HG03460 (cell line): ENCODE data around the gene PPWD1.
A peak's percentile ranks its signal among the peaks of the same experiment; 100 is the strongest.
"Not testable (repeated sequence)": the region's sequence is repeated elsewhere in the genome, so short reads cannot be mapped to it uniquely, and the experiment has no call there.

Experiments used
- ATAC-seq: cut with Tn5 transposase; IDR thresholded peaks from one replicate; pipeline ENCODE4 v1.9.1; 2021; ENCODE audit not compliant: unreplicated experiment

PPWD1 gene

DNA sequence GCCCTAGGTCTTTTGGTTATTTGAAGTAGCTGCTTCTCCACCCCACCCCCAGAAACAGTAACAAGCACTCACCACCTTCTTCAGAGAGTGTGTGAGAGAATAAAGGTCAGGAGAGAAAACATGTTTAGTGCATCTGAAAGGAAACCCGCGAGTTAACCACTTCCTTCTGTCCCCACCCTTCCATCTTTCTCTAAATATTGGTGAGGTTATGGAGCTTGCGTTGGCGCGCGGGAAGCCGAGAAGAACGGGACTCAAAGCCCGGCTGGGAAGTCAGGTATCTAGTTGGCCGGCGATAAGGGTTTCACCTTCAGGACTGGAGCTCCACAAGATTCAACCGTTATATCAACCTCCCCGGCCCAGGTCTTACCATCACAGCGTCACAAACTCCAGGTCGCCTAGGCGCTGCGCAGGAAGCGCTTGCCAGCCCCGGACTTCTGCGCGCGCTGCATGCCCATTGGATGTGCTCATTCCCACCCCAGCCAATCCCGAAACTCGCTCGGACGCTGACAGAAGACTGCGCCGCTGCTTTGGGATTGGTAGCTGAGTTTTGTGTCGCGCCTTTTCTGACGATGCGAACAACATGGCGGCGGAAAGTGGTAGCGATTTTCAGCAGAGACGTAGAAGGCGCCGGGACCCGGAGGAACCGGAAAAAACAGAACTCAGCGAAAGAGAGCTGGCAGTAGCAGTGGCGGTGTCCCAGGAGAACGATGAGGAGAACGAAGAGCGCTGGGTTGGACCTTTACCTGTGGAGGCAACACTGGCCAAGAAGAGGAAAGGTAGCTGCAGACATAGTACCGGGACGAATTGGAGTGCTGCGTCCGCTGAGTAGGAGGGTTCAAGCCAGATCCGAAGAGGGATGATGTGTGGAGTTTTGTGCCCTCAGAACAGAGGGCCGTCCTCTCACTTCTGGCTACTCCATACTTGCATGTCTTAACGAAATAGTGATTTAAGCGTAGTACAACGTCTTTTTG, at the start of gene PPWD1, which contains the start of gene CENPK:
TSS of gene PPWD1 (plus strand) at position 566 of the 971 bp plus-strand sequence. CDS start at position 581, 15 bp downstream.
TSS of gene CENPK (minus strand) at position 438 of the 971 bp plus-strand sequence. CDS start 8,261 bp downstream, outside the sequence.
- peak; percentile 99 for ATAC-seq

DNA sequence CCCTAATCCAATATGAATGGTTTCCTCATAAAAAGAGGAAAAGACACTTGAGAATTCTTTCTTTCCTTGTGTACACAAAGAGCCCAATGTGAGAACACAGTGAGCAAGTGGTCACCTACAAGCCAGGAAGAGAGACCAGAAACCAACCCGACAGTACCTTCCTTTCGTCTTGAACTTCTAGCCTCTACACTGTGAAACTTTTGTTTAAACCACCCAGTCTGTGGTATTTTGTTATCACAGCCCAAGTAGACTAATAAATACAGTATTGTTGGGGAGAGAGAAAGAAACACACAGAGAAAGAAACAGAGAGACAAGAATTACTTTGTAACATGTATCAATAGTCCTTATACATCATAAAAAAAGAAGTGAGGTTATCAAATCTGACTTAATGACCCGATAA, 37.4 kb upstream of the PPWD1 start:
- no peak for ATAC-seq

DNA sequence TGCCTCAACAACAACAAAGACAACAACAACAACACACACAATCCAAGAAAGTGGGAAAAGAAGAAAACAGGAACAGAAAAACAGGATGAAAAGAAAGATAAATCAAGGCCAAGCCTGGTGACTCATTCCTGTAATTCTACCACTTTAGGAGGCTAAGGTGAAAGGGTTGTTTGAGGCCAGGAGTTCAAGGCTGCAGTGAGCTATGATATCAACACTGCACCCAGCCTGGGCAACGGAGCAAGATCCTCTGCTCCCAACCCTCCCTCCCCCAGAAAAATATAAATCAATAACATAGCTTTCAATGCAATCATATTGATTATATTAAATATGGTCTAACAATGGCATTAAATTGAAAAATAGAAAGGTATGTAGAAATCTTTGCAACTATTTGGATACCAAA, 32.2 kb upstream of the PPWD1 start:
- ATAC-seq: no peak

DNA sequence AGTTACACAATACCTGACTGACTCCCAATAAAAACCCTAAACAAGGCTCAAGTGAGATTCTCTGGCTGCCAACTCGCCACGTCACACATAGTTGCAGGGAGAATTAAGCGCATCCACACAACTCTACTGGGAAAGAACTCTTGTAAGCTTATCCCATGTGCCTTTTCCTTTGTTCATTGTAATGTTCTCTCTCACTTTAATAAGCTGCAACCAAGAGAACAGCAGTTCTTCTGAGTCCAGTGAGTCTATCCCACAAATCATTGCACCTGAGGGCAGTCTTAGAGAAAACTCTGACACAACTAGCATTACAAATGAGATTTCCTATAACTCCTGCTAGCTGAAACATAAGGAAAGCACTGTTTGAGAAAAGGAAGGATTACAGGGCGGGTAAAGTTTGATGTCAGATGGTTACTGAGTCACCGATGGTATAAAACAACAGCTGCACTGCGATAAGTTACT, 27.5 kb upstream of the PPWD1 start:
- no peak for ATAC-seq

DNA sequence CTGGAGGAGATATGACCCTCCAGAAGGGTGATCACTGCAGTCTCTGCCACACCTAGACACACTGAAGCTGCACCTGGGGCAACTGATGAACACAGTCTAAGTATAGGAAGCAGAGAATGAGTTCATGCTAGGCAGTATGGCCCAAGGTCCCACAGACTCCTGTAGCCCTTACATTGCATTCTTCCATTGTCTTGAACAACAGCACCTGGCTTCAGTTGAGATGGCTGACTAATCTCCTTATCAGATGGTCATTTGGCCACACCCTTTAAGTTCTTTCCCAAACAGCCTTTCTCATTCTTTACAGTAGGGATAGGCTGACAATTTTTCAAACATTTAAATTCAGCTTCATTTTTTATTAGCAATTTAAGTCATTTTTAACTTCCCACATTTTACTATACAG, 23.3 kb upstream of the PPWD1 start:
- no peak for ATAC-seq

DNA sequence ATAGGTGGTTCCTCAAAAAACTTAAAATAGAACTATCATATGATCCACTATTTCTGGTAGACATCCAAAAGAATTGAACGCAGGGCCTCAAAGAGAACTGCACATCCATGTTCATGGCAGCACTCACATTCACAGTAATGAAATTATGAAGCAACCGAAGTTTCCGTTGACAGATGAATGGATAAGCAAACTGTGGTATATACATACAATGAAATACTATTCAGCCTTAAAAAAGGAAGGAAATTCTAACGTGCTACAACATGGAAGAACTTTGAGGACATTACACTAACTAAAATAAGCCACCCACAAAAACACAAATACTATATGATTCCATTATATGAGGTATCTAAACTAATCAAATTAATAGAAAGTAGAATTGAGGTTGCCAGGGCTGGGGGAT, 18.6 kb upstream of the PPWD1 start:
- no peak for ATAC-seq

DNA sequence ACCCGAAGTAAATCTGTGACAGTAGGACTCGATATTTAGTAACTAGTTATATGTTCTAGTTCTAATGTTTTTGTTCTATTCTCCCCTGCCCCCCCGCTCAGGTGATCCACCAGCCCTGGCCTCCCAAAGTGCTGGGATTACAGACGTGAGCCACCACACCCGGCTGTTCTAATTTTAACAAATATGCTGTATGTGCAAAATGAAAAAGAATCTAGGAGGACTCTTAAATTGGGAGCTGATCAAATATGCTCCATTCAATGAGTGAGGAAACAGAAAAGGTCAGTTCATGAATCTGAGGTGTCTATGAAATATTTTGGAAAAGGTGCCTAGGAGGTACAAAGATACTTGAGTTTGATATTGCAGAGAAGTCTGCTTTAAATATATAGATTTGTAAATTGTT, 17.0 kb upstream of the PPWD1 start:
- no peak for ATAC-seq

DNA sequence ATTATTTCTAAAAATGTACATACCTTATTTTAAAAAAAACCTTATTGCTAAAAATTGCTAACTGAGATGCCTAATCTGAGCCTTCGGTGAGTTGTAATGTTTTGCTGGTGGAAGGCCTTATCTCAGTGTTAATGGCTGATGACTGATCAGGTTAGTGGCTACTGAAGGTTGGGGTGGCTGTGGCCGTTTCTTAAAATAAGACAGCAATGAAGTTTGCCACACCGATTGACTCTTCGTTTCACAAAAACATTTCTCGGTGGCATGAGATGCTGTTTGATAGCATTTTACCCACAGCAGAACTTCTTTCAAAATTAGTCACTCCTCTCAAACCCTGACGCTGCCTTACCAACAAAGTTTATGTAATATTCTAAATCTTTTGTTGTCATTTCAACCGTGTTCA, 14.8 kb upstream of the PPWD1 start:
- no peak for ATAC-seq

DNA sequence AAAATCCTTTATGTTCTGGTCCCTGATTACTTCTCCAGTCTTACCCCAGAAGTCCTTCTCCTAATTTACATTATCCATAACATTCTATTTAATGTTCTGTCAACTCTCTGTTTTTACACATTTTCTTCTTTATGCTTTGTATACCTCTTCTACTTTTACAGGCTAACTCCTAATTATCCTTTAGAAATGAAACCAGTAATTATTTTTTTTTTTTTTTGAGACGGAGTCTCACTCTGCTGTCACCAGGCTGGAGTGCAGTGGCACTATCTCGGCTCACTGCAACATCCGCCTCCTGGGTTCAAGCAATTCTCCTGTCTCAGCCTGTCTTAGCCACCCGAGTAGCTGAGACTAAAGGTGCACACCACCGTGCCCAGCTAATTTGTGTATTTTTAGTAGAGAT, 9.2 kb upstream of the PPWD1 start:
- no peak for ATAC-seq

DNA sequence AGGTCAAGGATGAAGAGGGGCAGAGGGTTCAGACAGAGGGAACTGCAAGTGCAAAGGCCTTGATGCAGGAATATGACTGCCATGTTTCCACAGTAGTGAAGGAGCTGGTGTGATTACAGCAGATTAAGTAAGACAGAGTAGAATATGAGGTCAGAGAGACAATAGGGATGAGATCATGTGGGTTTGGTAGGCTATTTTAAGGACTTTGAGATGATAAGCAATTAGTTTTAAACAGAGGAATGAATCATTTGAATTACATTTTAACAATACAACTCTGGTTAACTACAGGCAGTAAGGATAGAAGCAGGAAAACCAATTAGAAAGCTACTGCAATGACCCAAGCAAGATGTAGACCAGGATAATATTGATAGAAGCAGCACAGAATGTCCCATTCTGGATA, 7.8 kb upstream of the PPWD1 start:
- ATAC-seq: no peak

DNA sequence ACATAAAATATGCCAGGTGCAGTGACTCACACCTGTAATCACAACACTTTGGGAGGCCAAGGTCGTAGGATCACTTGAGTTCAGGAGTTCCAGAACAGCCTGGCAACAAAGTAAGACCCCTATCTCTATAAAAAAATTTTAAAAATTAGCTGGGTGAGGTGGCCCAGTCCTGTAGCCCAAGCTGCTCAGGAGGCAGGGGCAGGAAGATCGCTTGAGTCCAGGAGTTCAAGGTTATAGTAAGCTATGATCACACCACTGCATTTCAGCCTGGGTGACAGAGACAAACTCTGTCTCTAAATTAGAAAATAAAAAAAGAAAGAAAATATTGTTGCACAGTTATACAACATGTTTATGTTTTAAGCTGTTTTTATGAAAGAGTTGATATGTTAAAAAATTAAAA, 6.9 kb upstream of the PPWD1 start:
- no peak for ATAC-seq

DNA sequence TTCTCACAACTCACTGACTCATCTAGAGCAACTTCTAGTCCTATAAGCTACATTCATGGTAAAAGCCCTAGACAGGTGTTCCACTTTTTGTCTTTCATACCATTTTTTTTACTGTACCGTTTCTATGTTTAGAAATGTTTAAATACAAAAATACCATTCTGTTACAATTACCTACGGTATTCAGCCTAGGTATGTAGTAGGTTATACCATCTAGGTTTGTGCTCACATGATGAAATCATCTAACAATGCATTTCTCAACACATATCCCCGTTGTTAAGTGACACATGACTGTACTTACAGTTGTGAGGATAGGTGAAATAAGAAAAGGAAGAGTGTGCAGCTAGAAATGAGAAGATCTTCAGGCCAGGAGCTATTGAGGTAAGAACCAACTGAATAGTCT, 6.4 kb upstream of the PPWD1 start:
- ATAC-seq: no peak

DNA sequence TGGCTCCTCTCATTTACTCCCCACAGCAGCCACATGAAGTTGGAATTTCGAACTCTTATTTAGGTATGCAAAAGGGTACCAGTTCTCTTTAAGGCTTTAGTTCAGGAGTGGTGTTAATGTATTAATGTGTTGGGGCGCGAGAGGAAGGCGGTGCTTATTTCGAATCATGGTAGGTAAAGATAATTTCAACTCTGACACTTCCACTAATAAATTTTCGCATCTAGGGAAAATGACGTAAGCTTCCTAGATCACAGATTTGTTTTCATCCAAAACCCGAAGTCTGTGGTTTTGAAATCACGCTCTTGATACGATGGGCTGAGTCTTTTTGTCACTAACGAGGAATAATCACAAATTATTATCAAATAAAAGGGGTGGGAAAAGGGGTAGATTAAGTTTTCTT, 681 bp downstream of the PPWD1 start:
- ATAC-seq: no peak

DNA sequence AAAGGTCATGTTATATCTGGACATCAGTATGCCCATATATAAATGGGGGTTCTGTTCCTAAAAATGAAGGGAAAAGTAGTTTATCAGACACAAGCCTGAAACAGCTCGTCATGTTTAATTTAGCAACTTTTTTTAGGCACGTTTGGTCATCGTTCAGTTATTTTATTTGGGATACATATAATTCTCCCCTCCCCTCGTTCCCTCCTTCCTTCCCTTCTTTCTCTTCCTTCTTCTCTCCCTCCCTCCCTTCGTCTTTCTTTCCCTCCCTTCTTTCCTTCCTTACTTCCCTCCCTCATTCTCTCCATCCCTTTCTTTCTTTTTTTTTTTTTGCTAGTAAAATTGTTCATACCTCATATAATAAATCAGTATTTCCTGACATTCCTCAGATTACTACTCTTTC, 3.4 kb downstream of the PPWD1 start:
- no peak for ATAC-seq

DNA sequence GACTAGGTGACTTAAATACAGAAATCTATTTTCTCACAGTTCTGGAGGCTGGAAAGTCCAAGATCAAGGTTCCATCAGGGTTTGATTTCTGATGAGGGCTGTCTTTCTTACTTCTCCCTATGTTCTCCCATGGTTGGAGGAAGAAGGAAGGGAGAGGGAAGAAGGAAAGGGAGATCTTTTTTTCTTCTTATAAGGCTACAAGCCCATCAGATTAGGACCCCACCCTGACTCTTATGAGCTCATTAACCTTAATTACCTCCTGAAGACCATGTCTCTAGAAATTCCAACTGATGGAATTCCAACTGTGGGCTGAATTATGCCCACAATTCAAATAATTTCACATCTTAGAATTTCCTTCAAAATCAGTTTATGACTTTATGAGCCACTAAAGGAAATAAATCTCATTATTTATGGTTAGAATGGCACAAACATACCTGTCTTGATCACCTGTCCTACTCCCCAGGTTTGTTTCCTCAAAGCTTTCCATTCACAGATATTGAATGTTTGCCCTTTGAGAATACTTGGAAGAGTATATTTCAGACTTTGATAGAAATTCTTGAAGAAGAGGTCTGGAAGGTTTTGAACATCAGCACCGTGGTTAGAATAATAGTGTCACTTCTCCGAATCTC, 7.6 kb downstream of the PPWD1 start:
- no peak for ATAC-seq

DNA sequence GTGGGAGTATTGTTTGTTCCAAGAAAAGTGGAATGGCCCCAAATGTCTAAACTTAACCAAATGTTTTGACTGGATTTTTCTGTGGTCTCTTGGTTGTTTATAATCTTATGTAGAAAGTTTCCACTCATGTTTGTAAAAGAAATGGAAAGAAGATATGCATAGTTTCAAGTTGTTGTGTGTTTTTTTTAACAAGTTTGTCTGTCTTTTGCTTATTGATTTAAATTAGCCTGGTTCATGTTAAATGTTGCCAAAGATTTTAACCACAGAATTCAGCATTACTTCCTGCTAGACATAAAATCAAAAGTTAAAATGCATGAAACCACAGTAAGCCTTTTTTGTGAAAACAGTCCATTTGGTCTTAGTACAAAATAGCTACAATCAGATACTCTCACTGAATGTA, 14.0 kb downstream of the PPWD1 start:
- ATAC-seq: no peak

DNA sequence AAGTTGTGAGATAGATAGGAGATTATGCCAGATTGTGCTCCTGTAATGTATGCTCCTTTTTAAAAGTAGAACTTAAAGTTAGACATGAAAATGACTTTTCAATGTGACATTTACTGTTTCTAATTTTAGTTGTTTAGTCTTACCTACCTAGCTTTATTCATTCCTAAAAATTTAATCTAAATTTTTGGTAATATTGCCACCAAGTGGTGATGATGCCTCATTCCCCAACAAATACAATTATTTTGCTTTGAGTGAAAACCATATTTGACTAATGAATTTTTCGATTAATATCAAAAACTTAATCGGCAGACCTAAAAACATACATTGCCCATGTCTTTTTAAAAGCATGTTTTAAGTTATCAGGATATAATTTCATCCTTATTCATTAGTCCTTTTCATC, 25.6 kb downstream of the PPWD1 start:
- no peak for ATAC-seq

DNA sequence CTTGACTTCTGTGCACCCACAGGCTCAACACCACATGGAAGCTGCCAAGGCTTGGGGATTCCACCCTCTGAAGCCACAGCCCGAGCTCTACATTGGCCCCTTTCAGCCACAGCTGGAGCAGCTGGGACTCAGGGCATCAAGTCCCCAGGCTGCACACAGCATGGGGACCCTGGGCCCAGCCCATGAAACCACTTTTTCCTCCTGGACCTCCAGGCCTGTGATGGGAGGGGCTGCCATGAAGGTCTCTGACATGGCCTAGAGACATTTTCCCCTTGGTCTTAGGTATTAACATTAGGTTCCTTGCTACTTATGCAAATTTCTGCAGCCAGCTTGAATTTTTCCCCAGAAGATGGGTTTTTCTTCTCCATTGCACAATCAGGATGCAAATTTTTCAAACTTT, 38.7 kb downstream of the PPWD1 start:
- not testable (repeated sequence) for ATAC-seq

DNA sequence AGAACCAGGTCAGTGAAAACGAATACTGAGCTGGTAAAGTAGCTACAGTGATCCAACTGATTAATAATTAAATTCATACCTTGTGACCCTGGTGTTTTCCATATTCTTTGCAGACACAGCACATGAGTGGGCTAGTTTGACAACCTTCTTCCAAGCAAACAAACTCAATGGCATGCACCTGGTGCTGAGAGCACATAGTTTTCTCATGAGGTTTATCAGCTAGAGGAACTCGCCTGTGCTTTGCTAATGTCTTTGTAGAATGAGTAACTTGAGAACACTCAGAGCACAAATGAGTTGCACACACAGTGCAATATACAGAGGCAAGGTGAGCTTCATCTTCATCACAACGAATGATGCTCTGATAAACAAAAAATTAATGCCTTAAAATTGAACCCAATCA, 48.4 kb downstream of the PPWD1 start:
- no peak for ATAC-seq

DNA sequence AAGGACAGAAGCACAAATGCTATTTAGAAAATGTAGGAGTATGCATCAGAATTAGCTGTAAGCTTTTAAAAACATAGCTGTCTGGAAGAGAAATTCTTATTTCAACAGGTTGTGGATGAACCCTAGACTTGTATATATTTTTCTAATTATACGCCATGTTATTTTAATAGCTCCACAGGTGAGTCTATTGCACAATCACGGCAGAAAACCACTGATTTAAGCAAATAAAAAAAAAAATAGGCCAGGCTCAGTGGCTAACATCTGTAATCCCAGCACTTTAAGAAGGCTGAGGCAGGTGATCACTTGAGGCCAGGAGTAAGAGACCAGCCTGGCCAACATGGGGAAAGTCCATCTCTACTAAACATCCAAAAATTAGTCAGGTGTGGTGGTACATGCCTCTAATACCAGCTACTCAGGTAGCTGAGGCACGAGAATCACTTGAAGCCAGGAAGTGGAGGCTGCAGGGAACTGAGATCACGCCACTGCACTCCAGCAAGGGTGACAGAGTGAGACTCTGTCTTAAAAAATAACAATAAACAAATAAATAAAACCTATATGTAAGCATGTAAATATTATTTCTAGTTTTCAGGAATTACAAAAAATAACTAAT, 49.3 kb downstream of the PPWD1 start:
- ATAC-seq: no peak

DNA sequence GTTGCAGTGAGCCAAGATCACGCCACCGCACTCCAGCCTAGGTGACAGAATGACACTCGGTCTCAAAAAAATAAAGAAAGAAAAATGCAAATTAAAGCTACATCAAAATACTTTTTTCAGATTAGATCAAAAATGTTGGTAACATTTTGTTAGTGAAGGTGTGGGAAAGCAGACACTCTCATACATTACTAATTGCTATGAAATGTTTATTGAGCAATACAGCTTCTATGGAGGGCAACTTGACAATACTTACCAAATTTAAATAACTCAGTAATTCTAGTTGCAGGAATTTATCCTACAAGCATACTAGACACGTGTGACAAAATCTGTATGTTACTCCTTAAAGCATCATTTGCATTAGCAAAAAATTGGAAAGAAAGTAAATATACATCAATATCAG, 56.9 kb downstream of the PPWD1 start:
- no peak for ATAC-seq

DNA sequence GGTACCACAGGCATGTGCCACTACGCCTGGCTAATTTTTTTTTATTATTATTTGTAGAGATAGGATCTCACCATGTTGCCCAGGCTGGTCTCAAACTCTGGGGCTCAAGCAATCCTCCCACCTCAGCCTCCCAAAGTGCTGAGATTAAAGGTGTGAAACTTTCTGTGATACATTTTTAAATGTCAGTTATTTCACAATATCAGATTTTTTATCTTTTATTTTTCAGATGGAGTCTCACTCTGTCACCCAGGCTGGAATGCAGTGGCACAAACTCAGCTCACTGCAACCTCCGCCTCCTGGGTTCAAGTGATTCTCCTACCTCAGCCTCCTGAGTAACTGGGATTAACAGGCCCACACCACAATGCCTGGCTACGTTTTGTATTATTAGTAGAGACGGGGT, 58.9 kb downstream of the PPWD1 start:
- ATAC-seq: not testable (repeated sequence)
